Right renal cortex interstitium (tissue), 3 donors: ENCODE data around the gene NKX6-1. TPM values are rescaled to one million over a fixed set of nuclear protein-coding genes. Genes with fewer than 3 reads are reported as not detected.

Experiments
- DNase-seq, 3 donors: peaks; one replicate each; pipeline ENCODE4 v3.0.0-alpha.2; 2013; ENCODE audit warnings: low read depth in 3 of 3, low spot score in 2 of 3
- polyA plus RNA-seq, 3 donors: library from polyadenylated mRNA; unstranded; fragments of 120-200 nt; gene quantifications; one replicate each; pipeline ENCODE4 v1.2.1, GENCODE V29; 2013; ENCODE audit not compliant: insufficient read length in 3 of 3

Gene NKX6-1
- polyA plus RNA-seq, result under 1 TPM; 0.06 to 0.08 (median 0.07) TPM

DNA sequence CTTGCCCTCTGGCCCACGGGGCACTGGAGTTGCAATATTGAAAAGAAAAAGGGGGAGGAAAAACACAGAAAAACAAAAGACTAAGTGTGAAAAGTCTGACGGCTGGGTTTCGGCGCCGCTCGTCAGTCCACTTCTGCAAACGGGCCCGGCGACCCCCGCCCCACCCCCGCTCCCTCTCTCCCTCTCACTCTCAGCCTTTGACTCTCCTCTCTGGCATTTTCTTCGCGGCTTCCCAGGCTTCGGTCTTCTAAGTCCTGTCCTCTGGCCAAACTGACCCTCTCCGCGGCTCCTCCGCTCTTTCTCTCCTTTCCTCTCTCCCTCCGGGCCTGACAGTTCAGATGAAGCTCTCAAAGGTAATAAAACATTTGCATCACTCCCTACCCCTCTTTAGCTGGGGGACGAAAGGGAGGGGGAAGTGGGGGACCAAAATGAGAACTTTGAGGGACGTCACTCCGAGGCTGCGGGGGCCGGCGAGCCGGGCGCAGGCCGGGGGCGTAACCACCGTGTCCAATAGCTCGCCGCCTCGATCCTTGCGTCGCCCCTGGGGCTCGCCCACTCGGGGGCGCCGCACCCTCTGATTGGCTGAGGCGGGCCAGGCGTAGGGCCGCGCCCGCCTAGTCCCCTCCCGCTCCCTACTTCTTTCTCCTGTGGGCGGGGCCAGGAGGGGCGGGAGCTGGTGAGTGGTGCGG lies at the start of gene NKX6-1:
NKX6-1 (minus strand) TSS at position 358 of the 689 bp plus-strand sequence. CDS start 1,064 bp downstream, outside the sequence.
- no peak for DNase-seq

DNA sequence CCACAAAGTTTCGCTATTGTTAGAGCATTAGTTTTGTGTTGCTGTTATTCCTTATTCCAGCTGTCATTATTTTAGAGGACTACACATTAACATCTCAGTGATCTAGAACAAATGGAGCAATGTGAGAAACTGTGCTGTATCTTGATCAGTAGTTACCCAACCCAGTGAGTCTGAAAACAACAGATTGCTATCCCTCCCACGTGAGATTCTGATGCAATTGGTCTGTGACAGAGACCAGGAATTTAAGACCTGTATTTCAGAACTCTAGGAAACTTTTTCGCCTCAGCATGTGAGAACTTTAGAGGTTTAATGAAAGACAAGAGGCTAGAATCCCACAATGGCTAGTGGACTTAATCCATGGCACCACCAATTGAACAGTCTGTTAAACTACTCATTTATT lies 48.1 kb upstream of the NKX6-1 start:
- DNase-seq, result no peak

DNA sequence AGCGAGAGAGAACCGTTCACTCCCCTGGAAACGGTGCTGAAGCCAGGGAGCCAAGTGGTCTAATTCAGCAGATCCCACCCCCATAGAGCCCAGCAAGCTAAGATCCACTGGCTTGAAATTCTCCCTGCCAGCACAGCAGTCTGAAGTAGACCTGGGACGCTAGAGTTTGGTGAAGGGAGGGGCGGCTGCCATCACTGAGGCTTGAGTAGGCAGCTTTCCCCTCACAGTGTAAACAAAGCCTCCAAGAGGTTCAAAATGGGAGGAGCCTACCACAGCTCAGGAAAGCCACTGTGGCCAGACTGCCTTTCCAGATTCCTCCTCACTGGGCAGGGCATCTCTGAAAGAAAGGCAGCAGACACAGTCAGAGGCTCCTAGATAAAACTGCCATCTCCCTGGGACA lies 46.0 kb upstream of the NKX6-1 start:
- DNase-seq, result no peak

DNA sequence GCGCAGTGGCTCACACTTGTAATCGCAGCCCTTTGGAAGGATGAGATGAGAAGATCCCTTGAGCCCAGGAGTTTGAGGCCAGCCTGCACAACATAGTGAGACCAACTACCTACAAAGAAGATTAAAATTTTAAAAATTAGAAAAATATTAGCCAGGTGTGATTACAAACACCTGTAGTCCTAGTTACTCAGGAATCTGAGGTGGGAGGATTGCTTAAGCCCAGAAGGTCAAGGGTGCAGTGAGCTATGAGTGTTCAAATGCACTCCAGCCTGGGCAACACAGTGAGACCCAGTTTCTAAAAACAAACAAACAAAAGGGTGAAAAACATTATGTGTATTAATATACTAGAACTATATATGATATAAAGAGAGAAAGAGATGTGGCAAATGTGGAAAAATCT lies 36.8 kb upstream of the NKX6-1 start:
- DNase-seq, result no peak

DNA sequence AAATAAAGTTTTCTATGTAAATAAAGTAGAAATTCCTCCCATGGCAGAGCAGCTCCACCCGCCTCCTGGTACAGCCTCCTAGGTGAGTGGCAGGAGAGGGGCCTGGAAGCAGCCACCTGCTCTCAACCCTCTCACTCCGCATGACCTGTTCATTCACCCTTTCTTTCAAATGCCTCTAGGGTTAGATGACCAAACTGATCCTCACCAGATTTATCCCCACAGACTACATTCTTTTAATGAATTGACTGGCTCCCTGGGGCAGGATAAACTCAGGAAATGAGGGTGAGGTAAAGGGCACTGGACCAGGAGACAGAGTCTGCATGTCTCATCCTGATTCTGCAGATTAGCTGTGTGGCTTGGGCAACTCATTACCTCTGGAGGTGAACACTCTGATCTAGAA lies 32.6 kb upstream of the NKX6-1 start:
- DNase-seq, result no peak

GRCh38 chr4:84530871-84531270 lies 31.8 kb upstream of the NKX6-1 start:
- DNase-seq, result no peak

DNA sequence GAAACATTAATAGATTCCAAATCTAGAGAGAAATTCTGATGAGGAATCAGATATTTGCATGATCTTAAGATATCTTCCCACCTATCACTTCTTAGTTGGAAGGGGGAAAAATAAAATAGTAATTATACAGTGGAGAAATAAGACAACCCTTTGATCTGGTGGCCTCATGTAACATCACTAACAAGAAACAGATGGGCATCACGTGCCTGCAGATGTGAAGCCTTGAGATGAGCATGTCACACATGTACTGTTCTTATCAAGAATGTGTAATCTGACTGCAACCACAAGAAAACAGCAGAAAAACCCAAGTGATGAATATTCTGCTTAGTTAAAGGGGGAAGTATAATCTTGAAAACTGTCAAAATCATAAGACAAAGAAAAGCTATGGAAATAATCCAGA lies 31.4 kb upstream of the NKX6-1 start:
- no peak for DNase-seq

DNA sequence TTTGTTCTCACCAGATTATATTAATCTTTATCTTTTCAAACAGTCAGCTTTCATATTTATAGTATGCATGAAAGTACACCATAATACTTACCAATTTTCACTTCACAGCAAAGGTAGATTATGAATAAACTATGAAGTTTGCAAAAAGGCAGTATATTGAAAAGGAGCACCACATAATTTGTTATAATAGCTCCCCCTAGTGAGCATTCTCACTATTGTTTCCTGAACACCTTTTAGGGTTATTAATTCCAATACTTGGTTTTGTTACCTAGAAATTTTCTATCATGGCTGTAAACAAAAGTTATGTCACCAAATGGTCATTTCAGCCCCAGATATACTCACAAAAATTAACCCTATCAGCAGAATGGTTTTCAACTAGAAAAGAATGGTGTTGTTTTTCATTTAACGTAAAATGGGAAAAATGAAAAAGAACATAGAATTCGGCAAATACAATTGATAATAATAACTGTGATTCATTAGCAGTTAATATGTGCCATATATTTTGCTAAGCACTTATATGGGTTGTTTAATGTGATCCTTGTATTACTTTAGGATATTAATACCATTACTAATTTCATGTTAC lies 30.2 kb upstream of the NKX6-1 start:
- peak in 1 of 3 donors; percentile 6 for DNase-seq

- no peak for DNase-seq
Observed at GRCh38 chr4:84527391-84527790, 28.3 kb upstream of the NKX6-1 start.

GRCh38 chr4:84515075-84515474 lies 16.0 kb upstream of the NKX6-1 start:
- DNase-seq, result no peak

GRCh38 chr4:84512277-84512676 lies 13.2 kb upstream of the NKX6-1 start:
- no peak for DNase-seq

- no peak for DNase-seq
Observed at GRCh38 chr4:84511703-84512102, 12.6 kb upstream of the NKX6-1 start.

- DNase-seq, result no peak
Observed at GRCh38 chr4:84507941-84508340, 8.8 kb upstream of the NKX6-1 start.

- DNase-seq, result no peak
Observed at GRCh38 chr4:84504821-84505220, 5.7 kb upstream of the NKX6-1 start.

DNA sequence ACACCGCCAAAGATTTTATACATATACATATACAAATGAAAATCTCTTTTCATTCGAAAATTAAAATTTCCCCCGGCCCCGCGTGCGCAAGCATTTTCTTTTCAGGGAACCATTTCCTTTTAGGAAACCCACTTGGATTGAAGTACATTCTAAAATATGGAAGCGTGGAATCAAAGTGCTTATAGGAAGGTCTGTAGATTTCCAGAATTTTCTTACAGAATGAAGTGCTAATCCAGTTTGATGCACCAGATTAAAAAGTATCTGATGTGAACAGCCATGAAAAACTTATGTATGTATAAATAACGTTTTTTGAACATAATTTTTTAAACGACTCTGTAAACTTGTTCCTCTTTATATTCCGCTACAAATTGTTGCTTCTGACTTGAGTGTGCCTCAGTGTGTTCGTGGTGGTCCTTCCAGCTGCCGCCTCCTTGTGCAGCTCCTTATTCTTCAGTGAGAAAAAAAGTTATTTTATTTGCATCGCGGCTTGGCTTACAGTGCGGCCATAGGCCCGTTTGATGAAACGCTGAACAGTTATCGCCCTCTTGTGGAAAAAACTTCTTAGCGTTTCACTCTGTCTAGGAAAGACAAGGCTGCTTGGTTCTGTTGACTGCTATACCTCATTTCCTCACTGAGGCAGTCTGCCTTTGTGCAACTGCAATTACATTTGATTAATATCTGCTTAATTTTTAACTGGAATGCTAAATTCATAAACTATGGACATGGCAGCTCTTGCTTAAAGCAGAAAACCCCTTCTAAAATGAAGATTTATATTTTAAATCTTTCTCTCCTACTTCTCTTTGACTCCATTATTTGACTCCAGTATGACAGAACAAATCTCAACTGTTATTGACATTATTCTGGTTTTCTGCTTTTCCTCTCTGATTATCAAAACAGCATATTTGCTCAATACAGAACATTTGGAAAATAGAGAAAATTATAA lies 4.7 kb upstream of the NKX6-1 start:
- DNase-seq, result peak in 1 of 3 donors; percentile 81

- DNase-seq, result no peak
Observed at GRCh38 chr4:84502955-84503373, 3.9 kb upstream of the NKX6-1 start.

- no peak for DNase-seq
Observed at GRCh38 chr4:84502333-84502954, 3.4 kb upstream of the NKX6-1 start.

- no peak for DNase-seq
Observed at GRCh38 chr4:84501721-84502267, 2.7 kb upstream of the NKX6-1 start.

GRCh38 chr4:84501202-84501503 lies 2.1 kb upstream of the NKX6-1 start:
- no peak for DNase-seq

GRCh38 chr4:84500386-84501201 lies 1.5 kb upstream of the NKX6-1 start:
- no peak for DNase-seq
